Stimulated activated CD4-positive, alpha-beta T cell treated with anti-CD3 and anti-CD28 coated beads, TNF-alpha, amount 100 ng/mL, for 48 hours (primary cell): Measurements from ENCODE around the gene MAN1A2.
"Not testable (repeated sequence)": the region's sequence is repeated elsewhere in the genome, so short reads cannot be mapped to it uniquely, and the experiment has no call there.

Source experiments
- DNase-seq, 3 donors: peaks; one replicate each; pipeline ENCODE4 v3.0.0-alpha.2; 2020; ENCODE audit warnings: low read depth in 3 of 3

Gene MAN1A2

DNA sequence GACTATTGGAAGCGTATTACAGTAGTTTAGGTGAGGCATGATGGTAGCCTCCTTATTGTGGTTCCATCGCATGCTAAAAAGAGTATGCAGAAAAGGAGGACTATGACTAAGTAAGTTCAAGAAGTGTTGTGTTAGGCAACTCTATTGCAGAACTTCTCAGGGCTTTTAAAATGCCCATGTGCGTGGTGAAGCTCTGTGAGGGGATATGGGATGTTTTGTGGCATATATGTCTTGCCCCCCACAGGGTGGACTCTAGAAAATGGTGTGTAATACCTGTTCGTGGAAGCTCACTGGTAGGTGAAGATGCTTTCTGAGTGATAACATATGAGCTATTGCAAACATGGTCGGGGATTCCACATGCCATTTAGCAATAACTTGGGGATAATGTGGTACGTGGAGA, 31.7 kb downstream of the MAN1A2 start:
- DNase-seq = no peak

DNA sequence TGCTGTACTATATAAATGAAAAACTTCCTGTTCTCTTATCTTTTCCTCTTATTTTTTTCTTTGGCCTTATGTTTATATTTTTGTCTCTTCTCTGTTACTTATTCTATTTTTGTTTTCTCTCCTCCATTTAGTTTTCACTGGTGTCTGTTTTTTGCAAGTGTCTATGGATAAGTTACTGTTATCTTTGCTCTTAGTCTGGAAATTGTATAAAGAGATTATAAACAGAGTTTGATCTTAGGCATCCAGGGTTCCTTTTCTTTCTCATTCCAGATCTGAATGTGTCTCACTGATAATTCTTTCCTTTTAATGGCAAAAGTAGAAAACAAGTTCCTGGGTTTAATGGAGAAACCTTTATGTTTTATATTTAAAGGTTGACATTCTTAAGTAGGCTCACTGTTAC, 34.5 kb downstream of the MAN1A2 start:
- DNase-seq = no peak

DNA sequence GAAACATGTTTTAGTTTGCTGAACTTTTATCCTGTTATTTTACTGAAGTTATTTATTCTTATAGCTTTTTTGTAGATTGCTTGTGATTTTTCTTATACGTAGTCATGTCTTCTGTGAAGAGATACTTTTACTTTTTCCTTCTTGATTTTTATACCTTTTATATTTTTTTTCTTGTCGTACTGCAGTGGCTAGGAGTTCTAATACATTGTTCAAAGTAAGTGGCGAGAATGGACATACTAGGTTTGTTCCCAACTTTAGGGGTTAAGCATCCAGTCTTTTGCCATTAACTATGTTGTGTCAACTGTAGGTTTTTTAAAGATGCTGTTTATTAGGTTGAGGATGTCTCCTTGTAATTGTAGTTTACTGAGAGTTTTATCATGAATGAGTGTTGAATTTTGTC, 36.3 kb downstream of the MAN1A2 start:
- DNase-seq = no peak

DNA sequence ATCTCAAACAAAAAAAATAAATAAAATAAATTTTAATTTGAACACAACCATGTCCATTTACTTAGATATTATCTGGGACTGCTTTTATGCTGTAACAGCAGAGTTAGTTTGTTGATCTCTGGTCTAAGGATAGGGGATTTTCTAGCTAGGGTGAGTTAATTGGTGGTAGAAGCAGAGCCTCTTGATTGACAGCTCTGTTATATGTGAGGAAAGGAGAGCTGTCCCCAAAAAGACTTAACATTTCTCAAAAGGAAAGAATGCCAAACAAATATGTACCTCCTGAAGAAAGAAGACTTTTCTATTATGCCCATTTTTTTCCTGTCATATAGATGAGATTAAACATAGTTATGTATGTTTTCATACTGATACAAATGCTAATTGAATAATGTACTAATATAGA, 37.8 kb downstream of the MAN1A2 start:
- DNase-seq = no peak

DNA sequence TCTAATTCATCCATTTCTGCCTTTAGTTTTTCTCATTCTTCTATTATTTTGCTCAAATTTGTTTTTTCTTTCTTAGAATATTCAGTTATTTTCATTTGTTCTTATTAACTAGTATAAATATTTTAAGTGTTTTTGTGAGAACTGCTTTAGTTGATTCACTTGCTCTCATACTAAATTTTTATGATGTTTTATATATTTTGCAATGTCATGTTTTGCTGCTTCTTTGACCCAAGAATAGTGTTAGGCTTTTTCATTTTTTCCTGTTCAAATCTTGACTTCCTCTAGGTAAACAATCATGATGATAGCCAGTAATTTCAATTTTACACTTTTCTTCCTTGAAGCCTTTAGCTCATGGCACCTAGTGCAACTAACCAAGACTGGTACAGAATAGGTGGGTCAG, 45.2 kb downstream of the MAN1A2 start:
- DNase-seq = no peak

DNA sequence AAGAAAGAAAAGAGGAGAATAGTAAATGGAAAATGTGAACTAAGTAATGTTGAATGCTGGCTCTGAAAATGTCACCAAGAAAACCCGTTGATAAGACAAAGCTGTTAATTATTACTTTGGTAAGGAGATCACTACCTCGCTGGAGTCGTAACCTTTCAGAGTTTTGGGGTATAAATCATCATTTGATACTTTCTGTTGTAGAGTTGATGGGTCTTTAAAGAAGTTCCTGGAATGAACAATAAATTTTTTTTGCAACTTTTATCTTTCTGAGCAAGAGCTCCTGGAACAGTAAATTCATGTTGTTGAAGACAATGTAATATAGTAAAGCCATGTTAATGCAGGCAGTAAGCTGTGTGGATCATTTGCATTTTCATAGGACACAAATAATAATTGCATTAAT, 46.2 kb downstream of the MAN1A2 start:
- no peak for DNase-seq

DNA sequence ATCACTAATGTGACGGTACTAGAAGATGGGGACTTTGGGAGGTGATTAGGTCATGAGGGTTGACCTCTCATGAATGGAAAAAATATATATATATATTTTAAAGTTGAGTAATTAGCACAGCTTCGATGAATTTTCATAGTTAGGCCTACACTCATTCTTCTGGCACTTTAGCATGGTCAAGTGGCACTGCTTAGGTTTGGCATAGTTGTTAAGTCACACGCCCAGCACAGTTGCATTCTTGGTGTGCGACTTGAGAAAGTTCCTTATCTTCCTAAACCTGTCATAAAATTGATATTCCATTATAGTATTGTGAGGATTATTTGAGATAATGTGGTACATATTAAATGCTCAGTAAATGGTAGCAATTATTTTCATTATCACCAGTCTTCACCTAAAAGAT, 47.7 kb downstream of the MAN1A2 start:
- DNase-seq = no peak

DNA sequence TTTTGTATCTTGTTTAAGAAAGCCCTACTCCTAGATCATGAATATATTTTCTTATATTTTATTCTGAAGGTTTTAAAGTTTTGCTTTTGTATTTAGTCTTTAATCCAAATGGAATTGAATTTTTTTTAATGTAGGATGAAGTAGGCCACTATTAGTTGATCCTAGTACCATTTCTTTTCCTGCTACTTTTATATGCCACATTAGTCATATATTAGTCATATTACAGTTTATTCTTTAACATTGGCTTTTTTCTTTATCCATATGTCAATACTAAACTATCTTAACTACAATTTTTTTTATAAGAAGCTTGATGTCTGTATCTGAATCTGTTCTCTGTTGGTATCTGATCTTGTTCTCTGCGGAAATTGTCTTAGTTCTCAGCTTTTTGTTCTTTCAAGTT, 48.8 kb downstream of the MAN1A2 start:
- DNase-seq = no peak

DNA sequence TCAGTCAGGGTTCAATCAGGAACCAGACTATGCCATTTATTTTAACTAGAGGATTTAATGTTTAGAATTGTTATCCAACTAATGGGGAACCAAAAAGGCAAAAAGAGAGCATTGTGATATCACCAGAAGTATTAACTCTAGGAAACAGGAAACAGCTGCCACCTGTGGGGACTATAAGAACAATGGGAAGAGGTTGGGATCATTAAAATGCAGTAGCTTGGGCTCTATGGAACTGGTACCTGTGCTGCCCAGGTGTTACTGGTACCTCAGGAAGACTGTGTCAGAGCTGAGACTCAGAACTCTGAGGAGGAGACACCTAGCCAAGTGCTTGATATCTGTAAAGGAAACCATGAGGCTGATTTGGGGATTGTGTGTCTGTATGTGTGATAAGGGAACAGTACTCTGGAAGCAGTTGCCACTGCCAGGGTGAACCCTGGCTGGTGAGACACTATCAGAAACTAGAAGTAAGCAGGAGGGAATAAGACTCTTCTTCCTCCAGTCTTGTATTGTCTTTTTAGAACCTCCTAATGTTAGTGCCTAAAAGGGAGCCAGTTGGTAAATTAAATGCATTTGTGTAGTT, 49.4 kb downstream of the MAN1A2 start:
- no peak for DNase-seq

DNA sequence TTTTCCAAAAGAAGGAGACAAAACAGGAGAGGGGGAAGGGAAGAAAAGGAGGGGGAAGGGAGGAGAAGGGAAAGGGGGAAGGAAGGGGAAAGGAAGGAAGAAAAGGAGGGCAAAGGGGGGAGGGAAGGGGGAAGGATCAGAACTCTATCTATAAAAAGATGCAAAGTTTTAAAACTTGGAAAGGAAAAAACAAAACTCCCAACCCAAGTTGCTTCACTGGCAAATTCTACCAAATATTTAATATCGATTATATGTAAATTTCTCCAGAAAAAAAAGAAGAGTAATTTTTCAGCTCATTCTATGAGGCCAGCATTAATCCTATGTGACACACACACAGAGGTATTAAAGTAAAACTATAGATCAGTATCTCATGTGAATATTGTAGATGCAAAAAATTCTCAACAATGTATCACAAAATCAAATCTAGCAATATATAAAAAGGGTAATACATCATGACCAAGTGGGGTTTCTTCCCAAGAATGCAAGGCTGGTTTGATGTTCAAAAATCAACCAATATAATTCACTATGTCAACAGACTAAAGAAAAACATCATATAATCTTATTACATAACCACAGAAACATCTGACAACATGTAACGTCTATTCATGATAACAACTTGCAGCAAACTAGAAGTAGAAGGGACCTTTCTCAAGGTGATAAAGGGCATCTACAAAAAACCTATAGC, 57.9 kb downstream of the MAN1A2 start:
- no peak for DNase-seq

DNA sequence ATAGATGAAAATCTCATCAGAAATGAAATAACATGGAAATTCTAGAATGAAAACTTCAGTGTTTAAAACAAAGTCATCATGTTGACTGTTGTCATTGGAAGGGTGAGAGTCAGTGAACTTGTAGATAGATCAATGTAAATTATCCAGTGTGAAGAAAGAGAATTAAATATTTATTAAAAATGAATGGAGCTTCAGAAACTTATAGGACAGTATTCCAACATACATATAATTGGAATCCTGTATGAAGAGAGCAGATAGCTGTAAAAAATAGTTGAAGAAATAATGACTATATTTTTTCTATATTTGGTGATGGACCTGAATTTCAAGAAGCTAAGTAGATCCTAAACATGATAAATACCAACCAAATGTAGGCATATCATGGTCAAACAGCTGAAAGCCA, 60.0 kb downstream of the MAN1A2 start:
- no peak for DNase-seq

DNA sequence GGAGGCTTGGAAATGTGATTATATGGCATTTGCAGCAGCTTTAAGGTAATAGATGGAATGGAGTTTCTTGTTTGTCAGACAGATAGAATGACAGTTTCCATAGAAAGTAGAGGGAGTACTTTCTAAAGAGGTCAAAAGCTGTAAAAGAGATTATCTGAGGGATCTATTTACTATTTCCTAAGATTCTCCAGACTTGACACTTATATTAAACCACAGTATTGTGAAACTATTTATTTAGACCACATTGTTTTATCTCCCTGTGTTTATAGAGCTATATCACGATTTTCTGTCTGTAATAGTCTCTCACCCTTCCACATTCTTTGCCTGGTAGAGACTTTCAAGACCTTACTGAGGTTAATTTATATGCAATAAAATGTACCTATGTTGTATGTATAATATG, 66.7 kb downstream of the MAN1A2 start:
- no peak for DNase-seq

DNA sequence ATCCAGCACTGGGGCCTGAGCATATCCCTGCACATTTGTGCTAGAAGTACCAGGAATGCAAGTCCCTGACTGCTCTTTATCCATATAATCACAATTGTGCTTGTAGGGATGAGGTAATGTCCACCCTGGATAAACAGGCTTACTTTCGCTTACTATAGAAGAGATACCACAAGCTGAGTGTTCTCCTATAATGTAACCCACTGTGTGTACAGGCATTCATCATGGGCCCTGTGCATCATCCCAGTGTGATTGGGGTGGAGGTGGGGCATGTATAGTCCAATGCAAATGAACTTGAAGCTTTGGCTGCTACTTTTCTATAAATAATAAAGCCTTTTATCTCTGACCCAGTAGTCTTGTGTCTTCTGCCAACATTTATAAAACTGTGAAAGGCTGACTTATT, 69.3 kb downstream of the MAN1A2 start:
- no peak for DNase-seq

DNA sequence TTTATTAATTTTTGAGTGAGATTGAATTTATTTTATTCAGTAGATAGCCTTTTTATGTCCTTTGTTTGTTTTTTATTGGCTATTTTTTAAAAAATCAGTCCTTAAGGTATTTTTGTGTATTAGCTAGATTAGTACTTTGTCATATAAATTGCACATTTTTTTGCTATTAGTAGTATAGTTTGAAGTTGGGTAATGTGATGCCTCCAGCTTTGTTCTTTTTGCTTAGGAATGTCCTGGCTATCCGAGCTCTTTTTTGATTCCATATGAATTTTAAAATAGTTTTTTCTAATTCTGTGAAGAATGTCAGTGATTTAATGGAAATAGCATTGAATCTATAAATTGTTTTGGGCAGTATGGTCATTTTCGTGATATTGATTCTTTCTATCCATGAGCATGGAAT, 80.4 kb downstream of the MAN1A2 start:
- DNase-seq = no peak

DNA sequence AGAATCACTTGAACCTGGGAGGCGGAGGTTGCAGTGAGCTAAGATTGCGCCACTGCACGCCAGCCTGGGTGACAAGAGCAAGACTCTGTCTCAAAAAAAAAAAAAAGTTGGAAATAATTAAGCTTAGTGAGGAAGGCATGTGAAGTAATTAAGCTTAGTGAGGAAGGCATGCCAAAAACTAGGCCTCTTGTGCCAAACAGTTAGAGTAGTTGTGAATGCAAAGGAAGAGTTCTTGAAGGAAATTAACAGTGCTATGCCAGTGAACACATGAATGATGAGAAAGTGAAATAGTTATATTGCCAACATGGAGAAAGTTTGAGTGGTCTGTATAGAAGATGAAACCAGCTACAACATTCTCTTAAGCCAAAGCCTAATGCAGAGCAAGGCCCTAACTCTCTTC, 85.0 kb downstream of the MAN1A2 start:
- DNase-seq = no peak

DNA sequence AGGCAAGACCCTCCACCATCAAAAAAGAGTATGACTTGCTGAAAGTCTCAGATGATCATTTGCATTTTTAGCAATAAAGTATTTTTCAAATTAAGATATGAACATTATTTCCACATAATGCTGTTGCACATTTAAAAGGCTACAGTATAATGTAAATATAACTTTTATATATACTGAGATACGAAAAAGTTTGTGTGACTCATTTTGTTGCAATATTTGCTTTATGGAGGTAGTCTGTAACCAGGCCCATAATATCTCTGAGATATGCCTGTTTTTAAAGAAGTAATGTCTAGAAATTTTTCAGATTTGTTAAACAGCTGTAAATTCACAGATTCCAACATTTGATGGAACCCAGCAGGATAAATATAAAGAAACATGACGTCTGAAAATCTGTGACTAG, 86.7 kb downstream of the MAN1A2 start:
- DNase-seq = no peak

DNA sequence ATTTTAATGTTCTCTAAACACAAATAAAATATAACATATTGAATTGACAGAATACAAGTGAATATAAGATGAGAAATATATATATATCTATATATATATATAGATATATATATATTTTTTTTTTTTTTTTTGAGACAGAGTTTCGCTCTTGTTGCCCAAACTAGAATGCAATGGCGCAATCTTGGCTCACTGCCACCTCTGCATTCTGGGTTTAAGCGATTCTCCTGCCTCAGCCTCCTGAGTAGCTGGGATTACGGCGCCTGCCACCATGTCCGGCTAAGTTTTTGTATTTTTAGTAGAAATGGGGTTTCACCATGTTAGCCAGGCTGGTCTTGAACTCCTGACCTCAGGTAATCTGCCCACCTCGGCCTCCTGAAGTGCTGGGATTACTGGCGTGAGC, 91.2 kb downstream of the MAN1A2 start:
- DNase-seq = not testable (repeated sequence)

DNA sequence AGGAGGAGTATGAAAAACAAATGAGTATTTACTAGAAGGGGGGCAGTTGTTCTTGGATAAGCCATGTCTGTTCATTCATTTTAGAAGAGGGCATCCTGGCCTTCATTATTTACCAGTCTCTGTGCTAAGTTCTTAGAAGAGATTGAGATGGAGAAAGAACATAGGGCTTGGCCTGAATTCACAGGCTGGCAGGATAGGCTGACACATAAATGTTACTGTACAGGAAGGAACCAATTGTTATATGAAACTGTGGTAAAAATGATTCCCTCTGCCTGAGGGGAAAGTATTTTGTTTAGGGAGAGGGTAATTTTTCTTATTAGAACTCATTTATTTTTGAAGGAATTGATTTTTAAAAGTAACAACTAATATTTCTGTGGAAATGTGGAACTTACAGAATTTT, 99.5 kb downstream of the MAN1A2 start:
- no peak for DNase-seq

DNA sequence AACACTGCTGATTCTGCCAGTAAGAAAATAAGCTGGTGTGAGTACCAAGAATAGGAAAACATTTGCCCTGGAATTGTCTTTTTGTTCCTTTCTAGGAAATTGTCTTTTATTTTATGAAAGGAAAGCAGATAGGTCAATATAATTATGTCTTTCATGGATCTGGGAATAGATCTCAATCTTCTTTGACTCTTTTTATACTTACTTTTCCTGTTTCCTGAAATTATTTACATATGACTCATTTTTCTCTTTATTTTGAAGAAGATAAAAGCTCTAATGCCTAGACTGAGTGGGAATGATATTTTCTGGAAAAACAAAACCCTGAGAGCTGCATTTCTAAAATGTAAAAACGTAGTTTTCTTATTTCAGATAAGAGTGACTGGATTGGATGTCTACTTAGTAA, 100.1 kb downstream of the MAN1A2 start:
- DNase-seq = no peak

DNA sequence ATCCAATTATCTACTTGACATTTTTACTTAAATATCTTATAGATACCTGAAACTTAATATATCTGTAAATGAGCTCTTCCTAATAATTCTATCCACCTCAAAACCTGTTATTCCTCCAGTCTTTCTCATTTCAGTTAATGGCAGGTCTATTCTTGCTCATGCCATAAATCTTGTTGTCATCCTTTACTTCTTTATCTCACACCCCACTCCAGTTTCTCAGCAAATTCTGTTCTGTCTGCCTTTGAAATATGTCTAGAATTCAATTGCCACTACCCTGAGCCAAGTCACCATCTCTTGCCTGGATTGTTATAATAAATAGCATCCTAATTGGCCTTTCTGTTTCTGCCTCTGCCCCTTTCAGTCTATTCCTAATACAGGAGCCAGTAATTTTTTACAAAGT, 105.8 kb downstream of the MAN1A2 start:
- DNase-seq = no peak

DNA sequence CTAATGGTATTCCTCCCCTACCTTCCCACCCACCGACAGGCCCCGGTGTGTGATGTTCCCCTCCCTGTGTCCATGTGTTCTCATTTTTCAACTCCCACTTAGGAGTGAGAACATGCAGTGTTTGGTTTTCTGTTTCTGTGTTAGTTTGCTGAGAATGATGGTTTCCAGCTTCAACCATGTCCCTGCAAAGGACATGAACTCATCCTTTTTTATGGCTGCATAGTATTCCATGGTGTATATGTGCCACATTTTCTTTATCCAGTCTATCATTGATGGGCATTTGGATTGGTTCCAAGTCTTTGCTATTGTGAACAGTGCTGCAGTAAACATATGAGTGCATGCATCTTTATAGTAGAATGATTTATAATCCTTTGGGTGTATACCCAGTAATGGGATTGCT, 108.2 kb downstream of the MAN1A2 start:
- not testable (repeated sequence) for DNase-seq

DNA sequence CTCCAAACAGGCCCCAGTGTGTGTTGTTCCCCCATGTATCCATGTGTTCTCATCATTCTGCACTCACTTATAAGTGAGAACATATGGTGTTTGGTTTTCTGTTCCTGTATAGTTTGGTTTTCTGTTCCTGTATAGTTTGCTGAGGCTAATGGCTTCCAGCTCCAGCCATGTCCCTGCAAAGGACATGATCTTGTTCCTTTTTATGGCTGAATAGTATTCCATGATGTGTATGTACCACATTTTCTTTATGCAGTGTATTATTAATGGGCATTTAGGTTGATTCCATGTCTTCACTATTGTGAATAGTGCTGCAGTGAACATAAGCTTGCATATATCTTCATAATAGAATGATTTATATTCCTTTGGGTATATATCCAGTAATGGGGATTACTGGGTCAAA, 111.8 kb downstream of the MAN1A2 start:
- no peak for DNase-seq

DNA sequence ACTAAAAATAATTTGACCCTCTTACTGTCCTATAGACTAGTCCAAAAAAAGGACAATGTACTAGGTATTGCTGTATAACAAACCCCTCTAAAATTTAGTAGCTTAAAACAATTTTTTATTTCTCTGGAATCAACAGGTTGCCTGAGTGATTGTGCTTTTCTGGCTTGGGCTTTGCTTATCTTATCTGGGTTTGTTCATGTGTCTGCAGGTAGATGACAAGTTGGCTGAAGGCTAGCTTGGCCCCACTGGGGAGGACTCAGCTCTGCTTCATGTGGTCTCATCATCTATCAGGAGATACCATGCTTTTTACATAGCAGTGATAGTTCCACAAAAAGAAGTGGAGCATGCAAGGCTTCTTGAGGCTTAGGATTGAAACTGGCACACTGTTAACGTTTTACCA, 114.2 kb downstream of the MAN1A2 start:
- DNase-seq = no peak

DNA sequence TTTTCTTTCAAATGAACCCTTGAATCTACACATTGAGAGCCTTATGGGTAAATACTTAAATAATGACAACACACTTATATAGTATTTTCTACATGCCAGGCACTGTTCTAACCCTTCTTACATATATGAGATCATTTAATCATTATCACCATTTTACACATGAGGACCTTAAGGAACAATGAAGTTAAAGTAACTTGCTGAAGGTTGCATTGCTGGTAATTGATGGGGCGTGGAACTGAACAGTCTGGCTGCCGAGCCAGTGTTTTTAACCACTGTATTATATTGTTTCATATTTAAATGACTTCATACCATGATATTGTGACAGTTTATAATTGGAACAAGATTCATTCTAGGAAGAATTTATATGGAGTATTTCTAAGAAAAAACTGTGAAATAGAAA, 126.7 kb downstream of the MAN1A2 start:
- no peak for DNase-seq
